NCI-H146 (cell line): ENCODE data around the gene GRM5.
"Not testable (repeated sequence)": the region's sequence is repeated elsewhere in the genome, so short reads cannot be mapped to it uniquely, and the experiment has no call there.

Source experiments
- DNase-seq: peaks from one replicate; lab custom pipeline; 2025; lab: John Stamatoyannopoulos, UW

GRM5 gene

GRCh38 chr11:88972210-88972609 lies 93.6 kb downstream of the GRM5 start:
- no peak for DNase-seq

- not testable (repeated sequence) for DNase-seq
Measured at GRCh38 chr11:88961621-88962020, 104.2 kb downstream of the GRM5 start.

- DNase-seq = not testable (repeated sequence)
Measured at GRCh38 chr11:88959857-88960256, 105.9 kb downstream of the GRM5 start.

GRCh38 chr11:88950975-88951374 lies 114.8 kb downstream of the GRM5 start:
- no peak for DNase-seq

GRCh38 chr11:88948908-88949307 lies 116.9 kb downstream of the GRM5 start:
- DNase-seq = not testable (repeated sequence)

- not testable (repeated sequence) for DNase-seq
Measured at GRCh38 chr11:88947843-88948572, 117.8 kb downstream of the GRM5 start.

- DNase-seq = not testable (repeated sequence)
Measured at GRCh38 chr11:88929665-88930064, 136.1 kb downstream of the GRM5 start.

GRCh38 chr11:88917065-88917464 lies 148.7 kb downstream of the GRM5 start:
- not testable (repeated sequence) for DNase-seq

GRCh38 chr11:88909500-88909899 lies 156.3 kb downstream of the GRM5 start:
- DNase-seq = no peak

- DNase-seq = not testable (repeated sequence)
Measured at GRCh38 chr11:88901436-88901835, 164.3 kb downstream of the GRM5 start.

GRCh38 chr11:88888855-88889254 lies 176.9 kb downstream of the GRM5 start:
- DNase-seq = not testable (repeated sequence)

GRCh38 chr11:88886796-88887195 lies 179.0 kb downstream of the GRM5 start:
- peak; percentile 30 for DNase-seq

GRCh38 chr11:88882800-88883199 lies 183.0 kb downstream of the GRM5 start:
- DNase-seq = not testable (repeated sequence)

GRCh38 chr11:88861618-88862017 lies 204.2 kb downstream of the GRM5 start:
- no peak for DNase-seq

- DNase-seq = not testable (repeated sequence)
Measured at GRCh38 chr11:88860431-88860830, 205.4 kb downstream of the GRM5 start.

GRCh38 chr11:88853963-88854362 lies 211.8 kb downstream of the GRM5 start:
- not testable (repeated sequence) for DNase-seq

GRCh38 chr11:88851547-88851946 lies 214.2 kb downstream of the GRM5 start:
- not testable (repeated sequence) for DNase-seq

- not testable (repeated sequence) for DNase-seq
Measured at GRCh38 chr11:88849773-88850172, 216.0 kb downstream of the GRM5 start.

GRCh38 chr11:88849368-88849767 lies 216.4 kb downstream of the GRM5 start:
- no peak for DNase-seq

GRCh38 chr11:88846266-88846665 lies 219.5 kb downstream of the GRM5 start:
- DNase-seq = not testable (repeated sequence)

- not testable (repeated sequence) for DNase-seq
Measured at GRCh38 chr11:88844941-88845340, 220.8 kb downstream of the GRM5 start.

GRCh38 chr11:88843766-88844426 lies 221.9 kb downstream of the GRM5 start:
- DNase-seq = not testable (repeated sequence)

GRCh38 chr11:88838139-88838538 lies 227.6 kb downstream of the GRM5 start:
- not testable (repeated sequence) for DNase-seq
